SU-DHL-6 (cell line): Measurements from ENCODE around the gene MOSMO.

ENCODE experiments used
- H2AFZ ChIP-seq: fragments of 200-600 bp; sonication (generic); 2 replicates; pipeline ENCODE4 v1.6.1; 2014; ENCODE audit warnings: low read depth, mild to moderate bottlenecking, moderate library complexity, mixed read lengths, antibody characterized with exemption, low read length; ENCODE audit not compliant: severe bottlenecking
- H3F3A ChIP-seq: fragments of 200-600 bp; shearing (Covaris generic); 2 replicates; pipeline ENCODE4 v1.6.0; 2016; ENCODE audit warnings: antibody characterized with exemption, mild to moderate bottlenecking; ENCODE audit not compliant: insufficient read depth
- H3K27ac ChIP-seq: fragments of 200-600 bp; sonication (generic); 2 replicates; pipeline ENCODE4 v1.5.1; 2016; ENCODE audit warnings: low read depth, mild to moderate bottlenecking, low read length, moderate library complexity, mixed read lengths
- H3K27me3 ChIP-seq: fragments of 200-600 bp; sonication (generic), shearing (Covaris generic); 2 replicates; pipeline ENCODE4 v1.6.0; 2014; ENCODE audit warnings: mild to moderate bottlenecking, low read length
- H3K36me3 ChIP-seq: fragments of 200-600 bp; sonication (generic); 2 replicates; pipeline ENCODE4 v1.6.1; 2014; ENCODE audit warnings: mild to moderate bottlenecking, low read length, mixed read lengths
- H3K4me2 ChIP-seq: fragments of 300-600, 200-600 bp; shearing (Covaris generic), sonication (generic); 2 replicates; pipeline ENCODE4 v1.6.0; 2014; ENCODE audit warnings: low read length, low read depth, mild to moderate bottlenecking; ENCODE audit not compliant: poor library complexity, severe bottlenecking
- H3K4me3 ChIP-seq: fragments of 200-600 bp; sonication (generic); 2 replicates; pipeline ENCODE4 v1.5.1; 2014; ENCODE audit warnings: antibody characterized with exemption, low read length, mild to moderate bottlenecking, mixed read lengths; ENCODE audit not compliant: insufficient read depth, poor library complexity, severe bottlenecking
- H3K79me2 ChIP-seq: fragments of 200-600 bp; sonication (generic); 2 replicates; pipeline ENCODE4 v1.6.1; 2014; ENCODE audit warnings: mild to moderate bottlenecking, low read length, moderate library complexity; ENCODE audit not compliant: insufficient read depth
- H3K9ac ChIP-seq: fragments of 200-600 bp; sonication (generic); 2 replicates; pipeline ENCODE4 v1.7.0; 2014; ENCODE audit warnings: mild to moderate bottlenecking, low read length
- H3K9me2 ChIP-seq: fragments of 200-600 bp; sonication (generic); replicated peaks from 2 replicates; pipeline ENCODE4 v1.6.1; 2014; ENCODE audit warnings: low read length; ENCODE audit not compliant: insufficient read depth
- H3K9me3 ChIP-seq: fragments of 200-600 bp; sonication (generic); 2 replicates; pipeline ENCODE4 v1.6.1; 2014; ENCODE audit warnings: low read length, mixed read lengths; ENCODE audit not compliant: insufficient read depth
- H4K20me1 ChIP-seq: fragments of 200-600 bp; sonication (generic); 2 replicates; pipeline ENCODE4 v1.6.1; 2014; ENCODE audit warnings: low read depth, mild to moderate bottlenecking, antibody characterized with exemption, low read length, moderate library complexity, mixed read lengths
- EZH2phosphoT487 ChIP-seq: fragments of 200-600 bp; sonication (generic), shearing (Covaris generic); conservative IDR thresholded peaks from 2 replicates; pipeline ENCODE4 v1.6.1; 2018; ENCODE audit warnings: mild to moderate bottlenecking, antibody characterized with exemption, low read length, moderate library complexity, mixed read lengths
- TF ChIP-seq, protein P1 (sequence below): fragments of 200-600 bp; sonication (generic); IDR thresholded peaks from one replicate; pipeline ENCODE4 v1.5.1; 2017; ENCODE audit warnings: antibody characterized with exemption, mild to moderate bottlenecking, low read length, moderate library complexity; ENCODE audit not compliant: insufficient read depth, poor library complexity, severe bottlenecking

The MOSMO gene

DNA sequence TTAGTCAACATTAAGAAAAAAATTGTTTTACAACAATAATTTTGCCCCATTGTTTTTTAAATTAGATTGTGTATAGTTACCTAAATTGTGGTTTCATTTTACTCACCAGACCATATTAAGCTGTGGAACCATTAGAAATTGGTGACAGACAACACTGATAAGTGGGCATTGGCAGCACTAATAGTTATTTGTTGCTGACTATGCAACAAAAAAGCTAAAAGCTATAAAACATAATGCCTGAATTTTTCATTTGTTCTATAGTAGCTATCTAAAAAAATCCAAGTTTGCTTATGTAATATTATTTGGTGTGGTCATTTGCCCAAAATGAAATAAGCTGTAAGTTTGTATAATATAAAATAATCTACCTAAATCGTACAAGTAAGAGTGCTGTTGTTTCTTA lies 70.7 kb downstream of the MOSMO start:
- no peaks in the 10 kb centered on the region for H3K27me3 ChIP-seq
- no peaks in the 10 kb centered on the region for H3F3A ChIP-seq
- no peaks in the 10 kb centered on the region for H3K9me3 ChIP-seq
- no peaks in the 10 kb centered on the region for H3K36me3 ChIP-seq
- H3K79me2 ChIP-seq = no peaks in the 10 kb centered on the region
- TF ChIP-seq, protein P1, sequence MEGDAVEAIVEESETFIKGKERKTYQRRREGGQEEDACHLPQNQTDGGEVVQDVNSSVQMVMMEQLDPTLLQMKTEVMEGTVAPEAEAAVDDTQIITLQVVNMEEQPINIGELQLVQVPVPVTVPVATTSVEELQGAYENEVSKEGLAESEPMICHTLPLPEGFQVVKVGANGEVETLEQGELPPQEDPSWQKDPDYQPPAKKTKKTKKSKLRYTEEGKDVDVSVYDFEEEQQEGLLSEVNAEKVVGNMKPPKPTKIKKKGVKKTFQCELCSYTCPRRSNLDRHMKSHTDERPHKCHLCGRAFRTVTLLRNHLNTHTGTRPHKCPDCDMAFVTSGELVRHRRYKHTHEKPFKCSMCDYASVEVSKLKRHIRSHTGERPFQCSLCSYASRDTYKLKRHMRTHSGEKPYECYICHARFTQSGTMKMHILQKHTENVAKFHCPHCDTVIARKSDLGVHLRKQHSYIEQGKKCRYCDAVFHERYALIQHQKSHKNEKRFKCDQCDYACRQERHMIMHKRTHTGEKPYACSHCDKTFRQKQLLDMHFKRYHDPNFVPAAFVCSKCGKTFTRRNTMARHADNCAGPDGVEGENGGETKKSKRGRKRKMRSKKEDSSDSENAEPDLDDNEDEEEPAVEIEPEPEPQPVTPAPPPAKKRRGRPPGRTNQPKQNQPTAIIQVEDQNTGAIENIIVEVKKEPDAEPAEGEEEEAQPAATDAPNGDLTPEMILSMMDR = no peak
- no peak for TF ChIP-seq EZH2phosphoT487
- H3K27ac ChIP-seq = no peak overlapping the region
- no peak overlapping the region for H2AFZ ChIP-seq
- H3K4me2 ChIP-seq = no peak overlapping the region
- H3K4me3 ChIP-seq = no peak overlapping the region
- H3K9me2 ChIP-seq = no peaks in the 10 kb centered on the region
- H3K9ac ChIP-seq = no peak overlapping the region
- no peaks in the 10 kb centered on the region for H4K20me1 ChIP-seq

DNA sequence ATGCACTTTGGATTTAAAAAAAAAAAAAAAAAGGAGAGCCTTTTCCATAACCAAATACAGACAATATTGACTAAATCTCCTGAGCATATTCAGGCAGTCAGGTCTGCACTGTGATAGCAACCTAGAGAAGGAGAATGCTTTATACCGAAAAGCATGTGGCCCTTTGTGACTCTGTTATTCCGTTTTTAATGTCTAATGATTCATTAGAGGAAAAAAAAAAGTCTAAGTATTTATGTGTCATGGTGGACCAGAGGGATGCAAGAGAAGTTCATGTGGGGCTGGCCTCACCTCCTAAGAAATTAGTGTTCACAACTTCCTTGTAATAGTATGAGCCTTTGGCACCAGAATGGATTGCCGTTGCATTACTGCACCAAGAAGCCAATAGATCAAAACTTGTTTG lies 73.1 kb downstream of the MOSMO start:
- no peaks in the 10 kb centered on the region for H3F3A ChIP-seq
- H3K9ac ChIP-seq = no peak overlapping the region
- H3K9me3 ChIP-seq = no peaks in the 10 kb centered on the region
- H3K27me3 ChIP-seq = no peaks in the 10 kb centered on the region
- H3K4me3 ChIP-seq = no peak overlapping the region
- H3K36me3 ChIP-seq = no peaks in the 10 kb centered on the region
- H3K79me2 ChIP-seq = no peaks in the 10 kb centered on the region
- no peak overlapping the region for H2AFZ ChIP-seq
- H3K27ac ChIP-seq = no peak overlapping the region
- H3K9me2 ChIP-seq = no peaks in the 10 kb centered on the region
- no peak overlapping the region for H3K4me2 ChIP-seq
- TF ChIP-seq, protein P1 = no peak
- TF ChIP-seq EZH2phosphoT487 = no peak
- H4K20me1 ChIP-seq = no peaks in the 10 kb centered on the region

DNA sequence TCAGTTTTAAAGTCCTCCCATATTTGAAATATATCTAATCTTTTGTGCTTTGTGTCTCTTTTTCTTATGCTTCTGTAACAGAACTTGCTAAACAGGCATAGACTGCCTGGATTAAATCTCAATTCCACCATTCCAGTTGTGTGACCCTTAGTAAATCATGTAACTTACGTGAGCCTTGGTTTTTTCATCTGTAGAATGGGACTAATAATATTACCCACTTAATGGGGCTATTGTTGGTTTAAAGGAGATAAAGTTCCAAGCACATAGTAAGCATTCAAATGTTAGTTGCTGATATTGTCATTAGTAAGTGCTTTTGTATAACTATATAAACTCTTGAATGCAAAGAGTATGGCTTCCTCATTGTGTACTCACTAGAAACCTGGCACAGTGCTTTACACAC lies 78.5 kb downstream of the MOSMO start:
- Histone ChIP-seq H3K9ac (no peak overlapping the region), H3K9me3 (no peaks in the 10 kb centered on the region), H3K27ac (no peak overlapping the region), H3K9me2 (no peaks in the 10 kb centered on the region), H3K79me2 (no peaks in the 10 kb centered on the region), H3K4me2 (no peak overlapping the region), H3K27me3 (no peaks in the 10 kb centered on the region), H3K36me3 (no peaks in the 10 kb centered on the region), H3K4me3 (no peak overlapping the region), H2AFZ (no peak overlapping the region), H3F3A (no peaks in the 10 kb centered on the region), H4K20me1 (no peaks in the 10 kb centered on the region)
- no peak for TF ChIP-seq EZH2phosphoT487
- TF ChIP-seq, protein P1 = no peak

DNA sequence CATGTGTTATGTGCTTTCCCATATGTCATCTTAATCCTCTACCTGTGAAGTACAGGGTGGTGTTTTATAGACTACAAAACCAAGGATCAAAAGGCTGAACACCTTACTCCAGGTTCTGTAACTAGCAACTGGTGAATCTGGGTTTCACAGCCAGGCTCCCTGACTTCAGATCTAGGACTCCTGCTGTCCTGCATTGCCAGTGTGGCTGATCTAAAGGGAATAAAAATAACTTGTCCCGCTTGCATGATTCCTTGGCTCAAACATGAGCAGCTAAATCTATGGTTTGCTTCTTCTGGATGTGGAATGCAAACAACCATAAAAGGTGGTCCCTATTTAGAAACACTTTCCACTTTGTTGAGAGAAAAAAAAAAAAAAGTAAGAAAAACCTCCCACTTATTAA lies 80.7 kb downstream of the MOSMO start:
- H3K4me3 ChIP-seq = no peak overlapping the region

More for the DNA sequence above, 80.7 kb downstream of the MOSMO start:
- Histone ChIP-seq H3K79me2 (no peaks in the 10 kb centered on the region), H3K4me2 (no peak overlapping the region), H2AFZ (no peak overlapping the region), H3K9me3 (no peaks in the 10 kb centered on the region), H3K36me3 (no peaks in the 10 kb centered on the region), H3F3A (no peaks in the 10 kb centered on the region), H3K9ac (no peak overlapping the region), H3K27ac (no peak overlapping the region), H3K9me2 (no peaks in the 10 kb centered on the region), H4K20me1 (no peaks in the 10 kb centered on the region), H3K27me3 (no peaks in the 10 kb centered on the region)
- TF ChIP-seq, protein P1 = no peak
- no peak for TF ChIP-seq EZH2phosphoT487
